T-helper 2 cell treated with Interferon-gamma antibody and Interleukin-4, amounts not matched to agents 5 μg/mL and 100 μg/mL, for 36 hours (primary cell): ENCODE results near the gene PCK2.
A peak's percentile ranks its signal among the peaks of the same experiment; 100 is the strongest.

ENCODE experiments used
- DNase-seq: peaks from one replicate; pipeline ENCODE4 v3.0.0; 2021; ENCODE audit warnings: low spot score
- H3K27ac Mint-ChIP-seq: one replicate; pipeline ENCODE4 v1.8.0; 2021; ENCODE audit warnings: mild to moderate bottlenecking, mixed read lengths
- H3K27me3 Mint-ChIP-seq: one replicate; pipeline ENCODE4 v1.8.0; 2021; ENCODE audit warnings: low read depth, mixed read lengths
- H3K36me3 Mint-ChIP-seq: one replicate; pipeline ENCODE4 v1.8.0; 2021; ENCODE audit warnings: low read depth, mixed read lengths
- H3K4me1 Mint-ChIP-seq: one replicate; pipeline ENCODE4 v1.8.0; 2021; ENCODE audit warnings: low read depth, mixed read lengths
- H3K4me3 Mint-ChIP-seq: one replicate; pipeline ENCODE4 v1.8.0; 2022; ENCODE audit warnings: mild to moderate bottlenecking, moderate library complexity, mixed read lengths
- H3K9me3 Mint-ChIP-seq: one replicate; pipeline ENCODE4 v1.8.0; 2021; ENCODE audit warnings: mixed read lengths

Gene PCK2

GRCh38 chr14:24117179-24117578 lies 23.1 kb downstream of the PCK2 start:
- no peak overlapping the region for H3K4me3 Mint-ChIP-seq
- no peaks in the 10 kb centered on the region for H3K9me3 Mint-ChIP-seq
- peaks cover 25% of the 10 kb centered on the region for H3K4me1 Mint-ChIP-seq
- peaks cover 53% of the 10 kb centered on the region for H3K36me3 Mint-ChIP-seq
- no peak for DNase-seq
- no peak overlapping the region for H3K27ac Mint-ChIP-seq
- no peaks in the 10 kb centered on the region for H3K27me3 Mint-ChIP-seq

GRCh38 chr14:24119691-24120090 lies 25.6 kb downstream of the PCK2 start:
- Mint-ChIP-seq H3K9me3 (no peaks in the 10 kb centered on the region), H3K36me3 (peaks cover 68% of the 10 kb centered on the region), H3K27ac (no peak overlapping the region), H3K27me3 (no peaks in the 10 kb centered on the region), H3K4me1 (peaks cover 25% of the 10 kb centered on the region), H3K4me3 (no peak overlapping the region)
- DNase-seq = no peak

GRCh38 chr14:24121210-24121609 lies 27.1 kb downstream of the PCK2 start:
- Mint-ChIP-seq H3K27ac (no peak overlapping the region), H3K9me3 (no peaks in the 10 kb centered on the region), H3K27me3 (no peaks in the 10 kb centered on the region), H3K36me3 (peaks cover 60% of the 10 kb centered on the region), H3K4me3 (no peak overlapping the region), H3K4me1 (peaks cover 14% of the 10 kb centered on the region)
- no peak for DNase-seq

- Mint-ChIP-seq H3K9me3 (no peaks in the 10 kb centered on the region), H3K27ac (no peak overlapping the region), H3K4me1 (peaks cover 8% of the 10 kb centered on the region), H3K4me3 (no peak overlapping the region), H3K36me3 (peaks cover 53% of the 10 kb centered on the region), H3K27me3 (no peaks in the 10 kb centered on the region)
- DNase-seq = no peak
Measured at GRCh38 chr14:24122416-24122815, 28.3 kb downstream of the PCK2 start.

- Mint-ChIP-seq H3K36me3 (peaks cover 48% of the 10 kb centered on the region), H3K27ac (no peak overlapping the region)
Measured at GRCh38 chr14:24122898-24123297, 28.8 kb downstream of the PCK2 start.

GRCh38 chr14:24123424-24124417 lies 29.6 kb downstream of the PCK2 start:
- H3K9me3 Mint-ChIP-seq = no peaks in the 10 kb centered on the region
- no peak for DNase-seq
- H3K27ac Mint-ChIP-seq = no peak overlapping the region
- no peak overlapping the region for H3K4me3 Mint-ChIP-seq
- H3K36me3 Mint-ChIP-seq = peaks cover 41% of the 10 kb centered on the region
- H3K4me1 Mint-ChIP-seq = peaks cover 2% of the 10 kb centered on the region
- H3K27me3 Mint-ChIP-seq = no peaks in the 10 kb centered on the region

More at GRCh38 chr14:24122898-24123297, 28.8 kb downstream of the PCK2 start:
- Mint-ChIP-seq H3K9me3 (no peaks in the 10 kb centered on the region), H3K4me1 (peaks cover 5% of the 10 kb centered on the region), H3K4me3 (no peak overlapping the region), H3K27me3 (no peaks in the 10 kb centered on the region)
- DNase-seq = no peak

GRCh38 chr14:24126939-24127338 lies 32.8 kb downstream of the PCK2 start:
- H3K27me3 Mint-ChIP-seq = no peaks in the 10 kb centered on the region
- DNase-seq = no peak
- H3K36me3 Mint-ChIP-seq = peaks cover 18% of the 10 kb centered on the region
- H3K27ac Mint-ChIP-seq = no peak overlapping the region
- peaks cover 5% of the 10 kb centered on the region for H3K4me1 Mint-ChIP-seq
- H3K9me3 Mint-ChIP-seq = no peaks in the 10 kb centered on the region
- no peak overlapping the region for H3K4me3 Mint-ChIP-seq

GRCh38 chr14:24127673-24128072 lies 33.6 kb downstream of the PCK2 start:
- no peak overlapping the region for H3K27ac Mint-ChIP-seq
- DNase-seq = no peak
- H3K4me3 Mint-ChIP-seq = no peak overlapping the region

GRCh38 chr14:24129410-24129998 lies 35.4 kb downstream of the PCK2 start:
- Mint-ChIP-seq H3K36me3 (peaks cover 8% of the 10 kb centered on the region), H3K4me1 (peaks cover 15% of the 10 kb centered on the region), H3K4me3 (no peak overlapping the region), H3K27ac (no peak overlapping the region), H3K27me3 (no peaks in the 10 kb centered on the region), H3K9me3 (no peaks in the 10 kb centered on the region)
- no peak for DNase-seq

More at GRCh38 chr14:24127673-24128072, 33.6 kb downstream of the PCK2 start:
- H3K9me3 Mint-ChIP-seq = no peaks in the 10 kb centered on the region
- peaks cover 11% of the 10 kb centered on the region for H3K4me1 Mint-ChIP-seq
- H3K36me3 Mint-ChIP-seq = peaks cover 19% of the 10 kb centered on the region
- no peaks in the 10 kb centered on the region for H3K27me3 Mint-ChIP-seq

GRCh38 chr14:24130380-24130716 lies 36.2 kb downstream of the PCK2 start, which contains the start of gene FITM1:
Gene FITM1 (plus strand): TSS chr14:24130659. CDS start chr14:24131564, 905 bp downstream.
- H3K27ac Mint-ChIP-seq = no peak within 1 kb of the TSS

GRCh38 chr14:24130717-24131548 lies 36.8 kb downstream of the PCK2 start:
- no peak overlapping the region for H3K27ac Mint-ChIP-seq
- peaks cover 5% of the 10 kb centered on the region for H3K36me3 Mint-ChIP-seq
- H3K9me3 Mint-ChIP-seq = no peaks in the 10 kb centered on the region
- no peak overlapping the region for H3K4me3 Mint-ChIP-seq
- H3K4me1 Mint-ChIP-seq = peaks cover 22% of the 10 kb centered on the region
- no peaks in the 10 kb centered on the region for H3K27me3 Mint-ChIP-seq
- no peak for DNase-seq

More at GRCh38 chr14:24130380-24130716, 36.2 kb downstream of the PCK2 start, which contains the start of gene FITM1:
- no peak within 1 kb of the TSS for H3K4me3 Mint-ChIP-seq
- H3K27me3 Mint-ChIP-seq = no peaks in the 10 kb centered on the region
- no peak for DNase-seq
- H3K36me3 Mint-ChIP-seq = peaks cover 5% of the 10 kb centered on the region
- H3K9me3 Mint-ChIP-seq = no peaks in the 10 kb centered on the region
- peaks cover 20% of the 10 kb centered on the region for H3K4me1 Mint-ChIP-seq

- DNase-seq = no peak
- no peaks in the 10 kb centered on the region for H3K9me3 Mint-ChIP-seq
- peaks cover 22% of the 10 kb centered on the region for H3K4me1 Mint-ChIP-seq
- no peak overlapping the region for H3K4me3 Mint-ChIP-seq
- H3K27me3 Mint-ChIP-seq = no peaks in the 10 kb centered on the region
- peaks cover 6% of the 10 kb centered on the region for H3K36me3 Mint-ChIP-seq
- no peak overlapping the region for H3K27ac Mint-ChIP-seq
Measured at GRCh38 chr14:24131549-24131966, 37.4 kb downstream of the PCK2 start.

GRCh38 chr14:24132061-24132685 lies 38.1 kb downstream of the PCK2 start:
- no peaks in the 10 kb centered on the region for H3K27me3 Mint-ChIP-seq
- H3K36me3 Mint-ChIP-seq = peaks cover 13% of the 10 kb centered on the region
- DNase-seq = no peak
- H3K4me3 Mint-ChIP-seq = peak overlapping the region; percentile 24
- no peaks in the 10 kb centered on the region for H3K9me3 Mint-ChIP-seq
- peak overlapping the region; percentile 68 for H3K27ac Mint-ChIP-seq
- H3K4me1 Mint-ChIP-seq = peaks cover 29% of the 10 kb centered on the region
